Fibroblast of gingiva (primary cell): ENCODE data around the gene USP24.

ENCODE experiments used
- DNase-seq: peaks from one replicate; pipeline ENCODE4 v3.0.0-alpha.2; 2011; ENCODE audit warnings: low read depth

Gene USP24

DNA sequence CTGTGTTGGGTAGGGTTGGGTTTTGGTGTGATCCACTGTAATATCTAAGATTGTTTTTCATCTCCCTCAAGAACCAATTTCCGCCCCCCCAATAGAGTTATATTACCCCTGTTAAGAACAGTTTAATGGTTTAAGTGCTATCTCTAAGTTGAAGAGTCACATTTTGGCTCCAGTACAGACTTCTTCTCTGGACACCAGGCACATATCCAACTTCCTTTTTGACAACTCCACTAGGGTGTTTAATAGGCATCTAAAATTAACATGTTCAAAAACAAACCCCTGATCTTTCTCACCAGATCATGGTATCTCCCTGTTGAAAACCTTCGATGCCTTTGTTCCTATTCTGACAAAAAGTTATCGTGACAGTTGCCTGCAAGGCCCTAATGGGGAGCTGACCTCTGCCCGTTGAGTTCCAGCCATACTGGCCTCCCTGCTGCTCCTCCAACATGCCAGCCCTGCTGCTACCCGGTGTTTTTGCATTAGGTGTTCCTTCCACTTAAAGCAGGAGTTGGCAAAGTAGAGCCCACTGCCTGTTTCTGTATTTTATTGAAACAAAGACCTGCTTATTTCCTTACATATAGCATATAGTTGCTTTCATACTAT lies 18.6 kb downstream of the USP24 start:
- no peak for DNase-seq

DNA sequence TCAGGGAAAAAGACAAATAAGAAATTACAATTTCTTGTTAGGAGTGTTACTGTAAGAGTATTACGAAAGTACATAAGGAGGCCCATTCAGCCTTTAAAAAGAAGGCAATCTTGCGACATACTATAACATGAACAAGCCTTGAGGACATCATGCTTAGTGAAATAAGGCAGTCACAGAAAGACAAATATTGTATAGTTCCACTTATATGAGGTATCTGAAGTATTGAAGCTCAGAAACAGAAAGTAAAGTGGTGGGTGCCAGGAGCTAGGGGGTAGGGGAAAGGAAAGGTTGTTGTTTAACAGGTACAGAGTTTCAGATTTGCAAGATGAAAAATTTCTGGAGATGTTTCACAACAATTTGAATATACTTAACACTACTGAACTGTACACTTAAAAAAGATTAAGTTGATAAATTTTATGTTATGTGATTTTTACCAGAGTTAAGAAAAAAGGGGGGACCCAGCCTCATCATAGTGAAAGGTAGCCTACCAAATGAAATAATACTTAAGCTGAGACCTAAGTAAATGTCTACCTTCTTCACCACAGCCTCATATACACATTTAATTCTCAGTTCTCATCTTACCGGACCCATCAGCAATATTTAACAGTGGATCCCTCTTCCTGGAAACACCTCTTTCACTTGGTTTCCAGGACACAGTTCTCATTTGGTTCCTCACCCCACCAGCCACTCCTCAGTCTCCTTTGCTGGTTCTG lies 19.5 kb downstream of the USP24 start:
- peak; percentile 77 for DNase-seq

DNA sequence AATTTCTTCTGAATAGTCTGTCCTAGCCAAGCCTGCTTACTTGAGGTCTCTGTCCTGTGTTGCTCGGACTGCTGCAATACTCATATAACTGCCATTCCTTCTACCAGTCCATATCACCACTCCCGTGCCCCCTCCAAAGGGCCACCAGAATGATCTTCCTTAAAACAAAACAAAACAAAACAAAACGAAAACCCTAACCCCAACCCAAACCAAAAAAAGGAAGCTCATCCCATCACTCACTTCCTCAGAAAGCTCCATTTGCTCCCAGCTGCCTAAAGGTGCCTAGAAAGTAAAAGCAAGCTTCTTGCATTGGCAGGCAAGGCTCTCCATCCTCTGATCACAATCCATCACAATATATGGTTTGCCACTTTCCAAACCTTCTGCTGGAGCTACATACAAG lies 20.3 kb downstream of the USP24 start:
- DNase-seq = no peak

DNA sequence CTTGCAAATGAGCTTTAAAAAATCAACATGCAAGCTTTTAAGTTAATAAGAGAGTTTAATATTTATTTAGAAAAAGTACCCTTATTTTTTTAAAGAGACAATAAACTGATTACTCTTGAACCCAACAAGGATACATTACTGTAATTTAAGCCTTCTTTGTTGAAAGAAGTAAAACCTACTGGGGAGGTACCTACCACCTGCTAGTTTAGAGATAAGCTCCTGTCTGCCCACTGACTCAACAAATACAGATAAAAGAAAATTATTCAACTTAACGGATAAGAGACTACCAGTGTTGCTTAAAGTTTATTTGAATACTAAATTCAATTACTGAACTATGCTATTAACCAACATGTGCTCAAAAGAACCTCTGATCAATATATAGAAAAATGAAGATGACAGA lies 23.1 kb downstream of the USP24 start:
- DNase-seq = no peak

DNA sequence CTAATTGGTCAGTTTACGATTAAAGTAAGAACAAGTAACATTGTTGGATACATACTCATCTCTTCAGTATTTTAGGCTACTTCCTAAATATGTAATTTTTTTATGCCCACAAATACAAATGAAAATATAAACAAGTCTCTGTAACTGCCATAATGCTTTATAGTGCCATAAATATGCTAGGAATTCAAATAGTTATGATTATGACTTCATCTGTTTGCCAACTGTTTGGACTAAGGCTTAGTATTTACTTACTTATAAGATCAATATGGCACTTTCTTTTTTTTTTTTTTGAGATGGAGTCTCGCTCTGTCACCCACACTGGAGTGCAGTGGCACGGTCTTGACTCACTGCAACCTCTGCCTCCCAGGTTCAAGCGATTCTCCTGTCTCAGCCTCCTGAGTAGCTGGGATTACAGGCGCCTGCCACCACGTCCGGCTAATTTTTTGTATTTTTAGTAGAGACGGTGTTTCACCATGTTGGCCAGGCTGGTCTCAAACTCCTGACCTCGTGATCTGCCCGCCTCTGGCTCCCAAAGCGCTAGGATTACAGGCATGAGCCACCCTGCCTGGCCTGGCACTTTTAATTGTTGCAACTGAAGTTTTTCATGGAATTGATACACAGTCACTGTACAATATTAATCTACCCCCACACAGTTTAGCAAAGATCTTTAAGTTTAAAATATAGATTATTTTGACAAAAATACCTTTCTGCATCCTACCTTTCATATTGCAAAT lies 23.8 kb downstream of the USP24 start:
- peak; percentile 53 for DNase-seq

DNA sequence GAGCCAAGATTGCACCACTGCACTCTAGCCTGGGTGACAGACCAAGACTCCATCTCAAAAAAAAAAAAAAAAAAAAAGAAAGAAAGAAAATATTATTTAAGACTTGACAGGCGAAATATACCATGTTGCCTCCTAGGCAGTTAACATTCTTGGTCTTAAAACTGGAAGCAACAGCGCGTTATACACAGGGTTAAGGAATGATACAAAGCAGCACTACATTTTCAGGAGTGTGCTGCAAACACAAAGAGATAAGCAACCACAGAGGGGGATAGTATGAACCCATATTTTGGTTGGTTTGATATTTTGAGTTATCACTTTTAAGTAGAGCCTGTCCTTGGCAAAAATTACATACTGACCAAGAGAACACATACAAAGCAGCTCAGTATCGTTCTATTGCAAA lies 25.1 kb downstream of the USP24 start:
- DNase-seq = no peak

DNA sequence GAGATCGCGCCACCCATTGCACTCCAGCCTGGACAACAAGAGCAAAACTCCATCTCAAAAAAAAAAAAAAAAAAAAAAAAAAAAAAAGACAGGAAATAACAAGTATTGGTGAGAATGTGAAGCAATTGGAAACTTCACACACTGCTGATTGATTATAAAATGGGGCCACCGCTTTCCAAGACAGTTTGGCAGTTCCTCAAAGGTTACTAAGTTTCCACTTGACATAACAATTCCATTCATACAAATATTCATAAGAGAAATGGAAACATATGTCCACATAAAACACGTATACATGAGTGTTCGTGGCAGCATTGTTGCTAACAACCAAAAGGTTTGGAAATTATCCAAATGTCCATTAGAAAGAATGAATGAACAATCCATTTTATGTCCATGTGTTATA lies 26.3 kb downstream of the USP24 start:
- no peak for DNase-seq

DNA sequence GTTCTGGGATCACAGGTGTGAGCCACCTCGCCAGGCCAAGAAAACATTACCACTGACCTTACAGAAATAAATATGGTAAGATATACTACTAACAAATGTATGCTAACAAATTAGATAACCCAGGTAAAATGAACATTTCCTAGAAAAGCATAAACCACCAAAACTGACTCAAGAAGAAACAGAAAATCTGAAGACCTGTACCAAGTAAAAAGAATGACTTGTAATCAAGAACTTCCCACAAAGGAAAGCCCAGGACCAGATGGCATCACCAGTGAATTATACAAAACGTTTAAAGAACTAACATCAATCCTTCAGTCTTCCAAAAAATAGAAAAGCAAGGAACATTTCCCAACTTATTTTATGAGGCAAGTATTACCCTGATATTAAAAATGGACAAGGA lies 29.3 kb downstream of the USP24 start:
- no peak for DNase-seq

DNA sequence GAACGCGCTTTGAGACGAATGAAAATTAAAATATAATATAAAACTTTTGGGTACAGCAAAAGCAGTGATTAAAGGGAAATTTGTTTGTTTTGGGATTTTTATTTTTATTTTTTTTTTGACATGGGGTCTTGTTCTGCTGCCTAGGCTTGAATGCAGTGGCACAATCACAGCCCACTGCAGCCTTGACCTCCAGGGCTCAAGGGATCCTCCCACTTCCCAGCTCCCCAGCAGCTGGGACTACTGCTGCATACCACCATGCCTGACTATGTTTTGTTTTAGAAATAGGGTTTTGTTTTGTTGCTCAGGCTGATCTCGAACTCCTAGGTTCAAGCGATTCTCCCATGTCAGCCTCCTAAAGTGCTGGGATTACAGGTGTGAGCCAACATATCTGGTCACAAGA lies 30.3 kb downstream of the USP24 start:
- no peak for DNase-seq

DNA sequence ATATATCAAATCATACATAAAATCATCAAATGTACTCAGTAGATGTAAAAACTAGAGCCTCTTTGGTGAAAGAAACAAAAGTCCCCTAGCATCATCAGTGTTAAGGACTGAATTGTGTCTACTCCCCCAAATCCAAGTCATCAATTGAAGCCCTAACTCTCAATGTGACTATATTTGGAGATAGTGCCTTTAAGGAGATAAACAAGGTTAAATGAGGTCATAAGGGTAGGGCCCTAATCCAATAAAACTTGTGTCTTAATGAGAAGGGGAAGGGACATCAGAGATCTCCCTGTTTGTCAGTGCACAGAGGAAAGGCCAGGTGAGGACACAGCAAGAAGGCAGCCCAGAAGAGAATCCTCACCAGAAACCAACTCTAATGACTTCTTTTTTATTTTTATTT lies 33.5 kb downstream of the USP24 start:
- no peak for DNase-seq

DNA sequence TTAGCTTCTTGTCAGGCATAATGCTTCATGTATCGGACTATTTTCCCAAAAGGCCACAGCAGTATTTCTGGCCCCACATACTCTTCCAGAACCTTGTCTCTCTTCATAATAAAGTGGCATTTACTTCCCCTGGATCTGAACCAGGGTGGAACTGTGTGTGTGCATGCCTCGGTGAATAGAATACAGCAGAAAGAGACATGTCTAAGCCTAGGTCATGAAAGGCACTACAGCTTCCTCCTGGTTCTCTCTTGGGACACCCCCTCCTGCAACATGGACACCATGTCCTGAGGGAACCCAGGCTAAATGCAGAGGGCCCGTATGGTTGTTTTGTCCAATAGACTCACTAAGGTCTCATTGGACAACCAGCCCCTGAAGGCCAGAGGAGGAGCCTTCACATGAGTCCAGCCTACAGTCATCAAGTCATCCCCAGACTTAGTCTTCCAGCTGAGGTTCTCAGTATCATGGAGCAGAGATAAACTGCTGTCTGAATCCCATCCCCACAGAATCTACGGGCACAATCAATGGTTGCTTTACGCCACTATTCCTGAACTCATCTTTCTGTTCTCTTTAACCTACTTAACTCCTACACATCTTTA lies 35.0 kb downstream of the USP24 start:
- no peak for DNase-seq

DNA sequence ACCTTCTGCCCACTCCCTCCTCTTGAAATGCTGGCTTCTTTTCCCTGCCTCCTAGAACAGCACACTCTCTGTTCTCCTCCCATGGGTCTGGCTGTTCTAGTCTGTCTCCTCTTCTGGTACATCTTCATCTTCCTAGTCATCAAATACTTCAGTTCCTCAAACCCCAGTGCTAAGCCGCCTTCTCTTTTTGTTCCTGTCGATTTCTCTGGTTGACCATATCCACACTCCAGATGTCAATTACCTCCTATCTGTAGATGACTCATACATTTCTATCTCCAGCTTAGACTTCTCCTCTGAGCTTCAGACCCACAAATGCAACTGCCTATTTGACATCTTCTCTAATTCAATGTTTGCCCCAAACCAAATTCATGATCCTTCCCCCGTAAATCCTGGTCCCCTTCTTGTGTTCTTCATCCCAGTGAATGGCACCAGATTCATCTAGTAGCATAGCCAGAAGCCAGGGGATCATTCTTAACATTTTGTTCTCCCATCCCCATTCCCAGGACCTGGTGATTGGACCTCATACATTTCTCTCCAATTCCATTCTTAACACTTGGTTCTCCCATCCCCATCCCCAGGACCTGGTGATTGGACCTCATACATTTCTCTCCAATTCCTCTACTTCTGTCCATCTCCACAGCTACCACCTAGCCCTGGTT lies 35.9 kb downstream of the USP24 start:
- no peak for DNase-seq

DNA sequence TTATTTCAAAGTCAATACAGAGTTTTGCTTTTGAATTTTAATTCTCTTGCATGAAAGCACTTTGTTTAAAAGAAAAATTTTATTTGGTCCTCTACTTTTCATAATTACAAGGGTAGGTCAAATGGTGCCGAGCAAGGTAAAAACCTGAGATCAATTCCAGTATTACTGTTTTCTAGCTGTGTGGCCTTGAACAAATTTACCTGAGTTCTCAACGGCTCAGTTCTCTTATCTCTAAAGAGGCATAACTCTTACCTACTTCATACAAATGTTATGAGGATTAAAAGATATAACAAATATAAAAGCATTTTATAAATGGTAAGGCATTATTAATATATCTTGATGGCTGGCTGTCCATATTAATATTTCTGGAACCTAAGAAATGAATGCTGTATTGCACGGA lies 42.5 kb downstream of the USP24 start:
- DNase-seq = no peak

DNA sequence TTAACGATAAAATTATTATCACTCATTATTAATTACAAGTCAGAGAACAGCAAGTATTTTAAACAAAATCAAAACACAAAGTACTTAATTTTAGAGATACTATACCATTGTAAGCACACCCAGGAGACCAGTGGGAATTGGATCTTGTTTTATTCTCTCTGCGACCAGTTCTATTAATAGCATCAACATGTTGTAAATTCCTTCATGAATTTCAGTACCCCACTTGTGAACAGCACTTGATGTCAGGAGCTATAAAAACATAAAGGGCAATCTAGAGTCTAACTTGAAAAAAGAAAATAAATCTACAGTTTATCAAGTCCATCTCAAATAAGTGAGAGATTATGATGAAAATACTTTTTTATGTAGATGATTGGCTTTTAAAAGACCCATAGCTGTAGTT lies 42.9 kb downstream of the USP24 start:
- DNase-seq = no peak

DNA sequence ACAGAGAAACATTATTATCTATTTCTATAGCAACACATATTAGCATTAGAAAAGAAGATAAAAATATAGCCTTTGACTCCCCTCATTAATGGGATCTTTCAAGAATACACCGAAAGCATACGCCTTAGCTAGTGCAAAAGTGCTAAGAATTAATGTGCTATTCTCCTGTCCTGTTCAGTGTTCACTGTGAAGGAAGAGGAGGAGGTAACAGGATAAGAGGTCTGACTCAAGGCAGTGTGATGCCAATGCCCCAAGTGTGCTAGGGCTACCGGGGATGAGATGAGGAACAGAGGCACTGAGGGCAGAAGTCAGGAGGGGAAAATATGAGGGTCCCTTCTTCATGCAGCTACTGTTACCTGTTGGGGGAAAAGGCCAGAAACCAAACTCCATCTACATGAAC lies 43.5 kb downstream of the USP24 start:
- DNase-seq = no peak

DNA sequence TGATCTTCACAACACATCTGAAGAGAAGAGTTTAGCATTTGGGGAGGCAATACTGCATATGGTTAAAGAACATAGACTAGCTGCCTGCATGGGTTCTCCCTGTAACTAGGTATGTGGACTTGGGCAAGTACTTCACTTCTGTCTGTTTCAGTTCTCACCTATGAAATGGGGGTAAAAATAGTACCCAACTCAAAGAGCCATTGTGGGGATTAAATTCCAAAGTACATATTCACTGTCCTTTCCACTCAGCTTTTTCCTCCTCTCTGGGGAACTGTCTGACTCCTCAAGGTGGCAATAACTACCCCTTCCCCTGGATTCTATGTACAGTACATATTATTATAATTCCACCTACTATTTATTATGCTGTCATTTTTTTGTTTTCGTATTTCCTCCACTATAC lies 44.7 kb downstream of the USP24 start:
- DNase-seq = no peak

DNA sequence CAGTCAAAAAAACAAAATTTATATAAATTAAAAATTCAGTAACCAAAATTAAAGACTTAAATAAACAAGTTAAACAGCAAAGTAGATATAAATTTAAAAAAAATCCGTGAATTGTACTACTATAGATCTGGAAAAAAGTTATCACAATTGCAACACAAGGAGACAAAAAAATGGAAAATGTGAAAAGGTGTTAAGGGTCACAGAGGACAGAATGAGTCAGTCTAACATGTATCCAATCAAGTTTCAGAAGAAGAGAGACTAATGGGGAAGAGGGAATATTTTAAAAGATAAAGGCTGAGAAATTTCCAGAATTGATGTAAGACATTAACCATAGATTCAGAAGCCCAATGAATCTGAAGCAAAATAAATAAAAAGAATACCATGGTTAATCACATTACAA lies 46.0 kb downstream of the USP24 start:
- no peak for DNase-seq

DNA sequence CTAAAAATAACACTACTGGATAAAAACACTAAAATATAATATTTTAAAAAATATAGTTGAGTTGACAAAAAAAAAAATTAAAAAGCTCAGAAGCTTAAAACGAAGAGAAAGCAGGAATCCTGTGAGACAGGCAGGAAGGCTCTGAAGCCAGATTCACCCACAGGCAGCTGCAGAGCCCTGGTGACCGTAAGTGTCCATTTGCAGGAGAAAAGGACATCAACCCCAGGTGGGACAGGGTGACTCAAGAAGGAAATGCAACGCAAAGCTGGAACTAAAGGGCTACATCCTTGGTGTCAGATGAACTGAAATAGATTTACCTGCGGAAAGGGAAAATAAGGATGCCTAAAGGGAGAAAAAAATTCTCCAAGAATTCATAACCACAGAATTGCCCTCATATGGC lies 46.8 kb downstream of the USP24 start:
- DNase-seq = no peak

DNA sequence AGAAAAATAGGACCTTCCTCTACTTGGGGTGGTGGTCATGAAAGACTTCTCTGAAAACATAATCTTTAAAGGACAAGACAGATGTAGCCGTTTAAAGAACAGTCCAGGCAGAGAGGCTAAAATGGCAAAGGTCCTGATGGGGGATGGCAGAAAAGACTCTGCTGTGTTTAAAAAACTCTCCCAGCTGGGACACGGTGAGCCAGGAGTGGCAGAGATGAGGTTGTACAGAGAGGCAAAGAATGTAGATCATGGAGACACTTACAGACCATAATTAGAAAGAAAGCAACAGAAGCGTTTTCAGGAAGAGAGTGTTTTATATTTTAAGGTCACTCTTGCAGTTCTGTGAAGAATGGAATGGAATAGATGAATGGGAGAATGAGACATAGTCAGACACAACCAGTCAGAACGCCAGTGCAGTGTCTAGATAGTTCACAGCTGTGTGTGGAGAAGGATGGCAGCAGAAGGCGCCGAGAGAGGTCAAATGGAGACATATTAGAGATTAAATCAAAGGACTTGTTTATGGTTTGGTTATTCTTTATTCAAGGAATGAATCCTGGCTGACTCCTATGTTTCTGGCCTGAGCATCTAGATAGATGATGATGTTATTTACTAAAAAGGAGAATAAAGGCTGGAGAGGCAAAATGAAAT lies 47.8 kb downstream of the USP24 start:
- DNase-seq = no peak

DNA sequence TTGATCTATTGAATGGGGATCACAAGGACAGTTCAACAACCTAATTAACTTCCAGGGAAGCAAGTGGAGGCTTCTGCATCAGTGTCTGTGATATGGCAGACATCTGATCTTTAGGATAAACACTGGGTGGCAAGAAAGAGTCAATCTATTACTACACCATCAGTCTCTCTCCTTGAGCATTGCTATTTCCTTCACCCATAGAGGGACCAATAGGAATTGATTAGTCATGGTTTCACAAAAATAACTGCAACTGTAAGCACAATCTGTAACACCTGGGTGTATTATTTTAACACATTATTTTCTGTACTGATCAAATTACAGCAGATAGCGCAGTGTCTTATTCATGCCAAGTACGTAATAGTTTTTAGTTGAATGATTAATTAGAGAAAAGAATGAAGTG lies 50.3 kb downstream of the USP24 start:
- no peak for DNase-seq

DNA sequence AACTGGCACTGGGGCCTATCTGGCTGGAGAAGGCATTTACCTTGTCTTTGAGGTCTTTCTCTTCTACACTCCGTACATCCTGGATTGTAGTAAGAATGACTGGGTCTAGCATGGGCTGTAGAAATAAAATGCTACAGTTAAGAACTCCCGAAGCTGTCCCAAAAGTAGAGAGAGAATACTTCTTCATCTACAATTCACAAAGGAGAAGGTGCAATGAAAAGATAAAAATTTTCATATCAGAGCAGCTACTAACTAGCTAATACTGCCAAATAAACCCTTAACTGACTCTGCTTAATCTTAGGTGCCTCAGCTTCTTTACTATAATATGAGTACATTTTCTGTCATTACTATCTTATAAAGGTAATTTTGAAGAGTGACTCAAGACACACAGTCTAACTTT lies 55.6 kb downstream of the USP24 start:
- no peak for DNase-seq

DNA sequence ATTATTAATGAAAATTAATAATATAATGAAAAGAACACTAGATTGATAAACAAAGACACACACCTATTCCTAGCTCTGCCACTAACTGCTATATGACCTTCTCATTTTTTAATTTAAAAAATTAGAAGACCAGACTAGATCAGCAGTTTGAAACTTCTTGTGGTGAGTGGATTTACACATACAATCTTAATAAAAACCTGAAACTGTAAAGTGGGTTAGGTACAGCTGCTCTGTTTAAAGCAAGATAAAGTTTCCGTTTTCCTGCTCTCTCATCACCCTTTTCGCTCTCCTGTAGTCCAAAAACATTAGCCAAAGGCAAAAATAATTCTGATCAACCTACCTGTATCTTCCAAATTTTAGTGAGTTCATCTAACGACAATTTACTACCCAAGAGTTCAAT lies 58.6 kb downstream of the USP24 start:
- DNase-seq = no peak
